HEK293 (cell line): ENCODE measurements around the gene UNC13A.
A peak's percentile ranks its signal among the peaks of the same experiment; 100 is the strongest.

Experiments used
- CTCF ChIA-PET: fragments of 350-600 bp; formaldehyde crosslinking; extraction: SDS; loops from one replicate; lab custom pipeline; 2021; ENCODE audit warnings: antibody characterized with exemption; lab: Yijun Ruan, JAX
- POLR2A ChIA-PET: fragments of 300-600 bp; formaldehyde crosslinking; extraction: SDS; loops from one replicate; lab custom pipeline; 2020; ENCODE audit warnings: antibody characterized with exemption, inconsistent platforms; lab: Yijun Ruan, JAX
- H3K27ac ChIP-seq: fragments of 200-500 bp; sonication (Bioruptor generic); 2 replicates; pipeline ENCODE4 v1.5.1; 2014; ENCODE audit warnings: low read depth, low read length, control low read depth, inconsistent platforms; ENCODE audit errors: extremely low read depth
- H3K36me3 ChIP-seq, 2 experiments: fragments of 200-500 bp in 1 of 2; sonication (Bioruptor generic) in 1 of 2; 1 replicate in 1 of 2; 2 replicates in 1 of 2; pipeline ENCODE4 v1.5.1; 2014 to 2017; ENCODE audit warnings: inconsistent platforms in 2 of 2, low read length in 2 of 2; ENCODE audit not compliant: control insufficient read depth in 2 of 2, insufficient read depth in 1 of 2
- H3K4me1 ChIP-seq: fragments of 200-500 bp; sonication (Bioruptor generic); 2 replicates; pipeline ENCODE4 v1.5.1; 2014; ENCODE audit warnings: mild to moderate bottlenecking, low read length, inconsistent platforms; ENCODE audit not compliant: control insufficient read depth, insufficient read depth
- H3K4me3 ChIP-seq: 2 replicates; pipeline ENCODE4 v1.5.1; 2011; ENCODE audit warnings: low read depth, mild to moderate bottlenecking, control low read depth, low read length, moderate library complexity
- H3K9me3 ChIP-seq: fragments of 200-500 bp; sonication (Bioruptor generic); 2 replicates; pipeline ENCODE4 v1.5.1; 2014; ENCODE audit warnings: low read depth, low read length, inconsistent platforms; ENCODE audit not compliant: control insufficient read depth, insufficient read depth
- KLF9 ChIP-seq: fragments of 450-650 bp; formaldehyde crosslinking; IDR thresholded peaks from 2 replicates; pipeline ENCODE4 v1.5.1; 2016; ENCODE audit warnings: missing biosample characterization, missing genetic modification characterization, low read depth
- MEIS1 ChIP-seq: sonication (generic); formaldehyde crosslinking; IDR thresholded peaks from 2 replicates; pipeline ENCODE4 v1.8.1; 2022; ENCODE audit warnings: missing genetic modification reagents, mild to moderate bottlenecking, borderline replicate concordance
- MYNN ChIP-seq: fragments of 450-650 bp; formaldehyde crosslinking; IDR thresholded peaks from 2 replicates; pipeline ENCODE4 v1.5.1; 2016; ENCODE audit warnings: missing biosample characterization, missing genetic modification characterization, borderline replicate concordance
- OVOL3 ChIP-seq: fragments of 450-650 bp; formaldehyde crosslinking; IDR thresholded peaks from 2 replicates; pipeline ENCODE4 v1.5.1; 2016; ENCODE audit warnings: missing biosample characterization, missing genetic modification characterization
- PRDM1 ChIP-seq: fragments of 450-650 bp; formaldehyde crosslinking; IDR thresholded peaks from 2 replicates; pipeline ENCODE4; 2016; ENCODE audit warnings: missing biosample characterization, missing genetic modification characterization
- ZBTB21 ChIP-seq: fragments of 450-650 bp; formaldehyde crosslinking; IDR thresholded peaks from 2 replicates; pipeline ENCODE4 v1.5.1; 2017; ENCODE audit warnings: missing biosample characterization, missing genetic modification characterization
- ZNF133 ChIP-seq: fragments of 450-650 bp; formaldehyde crosslinking; IDR thresholded peaks from 2 replicates; pipeline ENCODE4 v1.5.1; 2016; ENCODE audit warnings: missing biosample characterization, missing genetic modification characterization
- ZNF23 ChIP-seq: fragments of 450-650 bp; formaldehyde crosslinking; IDR thresholded peaks from 2 replicates; pipeline ENCODE4 v1.5.1; 2016; ENCODE audit warnings: missing biosample characterization, missing genetic modification characterization, borderline replicate concordance
- ZNF302 ChIP-seq: fragments of 450-650 bp; formaldehyde crosslinking; IDR thresholded peaks from 2 replicates; pipeline ENCODE4 v1.5.1; 2016; ENCODE audit warnings: missing biosample characterization, missing genetic modification characterization, low read depth
- ZNF324 ChIP-seq: fragments of 450-650 bp; formaldehyde crosslinking; IDR thresholded peaks from 2 replicates; pipeline ENCODE4 v1.5.1; 2016; ENCODE audit warnings: missing biosample characterization, missing genetic modification characterization
- ZNF76 ChIP-seq: fragments of 450-650 bp; formaldehyde crosslinking; IDR thresholded peaks from 2 replicates; pipeline ENCODE4; 2016; ENCODE audit warnings: low read depth, missing biosample characterization, missing genetic modification characterization, borderline replicate concordance
- ZNF768 ChIP-seq: fragments of 450-650 bp; formaldehyde crosslinking; IDR thresholded peaks from 2 replicates; pipeline ENCODE4 v1.5.1; 2018; ENCODE audit warnings: missing biosample characterization, mild to moderate bottlenecking, missing genetic modification characterization
- ZNF837 ChIP-seq: fragments of 450-650 bp; formaldehyde crosslinking; IDR thresholded peaks from 2 replicates; pipeline ENCODE4 v1.5.1; 2016; ENCODE audit warnings: missing biosample characterization, missing genetic modification characterization
- ZNF843 ChIP-seq: fragments of 450-650 bp; formaldehyde crosslinking; IDR thresholded peaks from 2 replicates; pipeline ENCODE4 v1.5.1; 2016; ENCODE audit warnings: missing biosample characterization, missing genetic modification characterization
- TF ChIP-seq, protein P1 (sequence below): fragments of 450-650 bp; formaldehyde crosslinking; IDR thresholded peaks from 2 replicates; pipeline ENCODE4 v1.5.1; 2016; ENCODE audit warnings: missing biosample characterization, missing genetic modification characterization, low read depth
- TF ChIP-seq, protein P2 (sequence below): fragments of 450-650 bp; formaldehyde crosslinking; IDR thresholded peaks from 2 replicates; pipeline ENCODE4 v1.5.1; 2017; ENCODE audit warnings: missing biosample characterization, missing genetic modification characterization
- TF ChIP-seq, protein P3 (sequence below): fragments of 450-650 bp; formaldehyde crosslinking; IDR thresholded peaks from 2 replicates; pipeline ENCODE4 v1.5.1; 2016; ENCODE audit warnings: missing biosample characterization, missing genetic modification characterization

The UNC13A gene

DNA sequence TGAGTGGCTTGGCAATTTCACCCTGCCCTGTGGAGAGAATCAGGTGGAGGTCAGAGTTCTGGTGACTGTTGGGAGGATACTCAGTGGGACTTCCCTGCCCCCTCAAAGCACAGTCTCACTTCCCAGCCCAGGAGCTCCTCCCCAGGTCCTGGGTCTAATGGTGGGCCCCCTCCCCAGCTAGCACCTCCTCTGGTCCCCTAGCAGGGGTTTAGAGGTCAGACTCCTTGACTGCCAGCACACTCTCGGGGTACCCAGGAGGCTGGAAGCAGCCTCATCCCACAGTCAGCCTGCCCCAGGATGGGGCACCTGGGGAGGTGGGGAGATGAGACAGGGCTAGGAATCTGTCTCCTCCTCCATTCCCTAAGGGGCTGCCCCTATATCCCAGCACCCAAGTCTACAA, 67.5 kb downstream of the UNC13A start (continued):
- TF ChIP-seq OVOL3 = no peak

DNA sequence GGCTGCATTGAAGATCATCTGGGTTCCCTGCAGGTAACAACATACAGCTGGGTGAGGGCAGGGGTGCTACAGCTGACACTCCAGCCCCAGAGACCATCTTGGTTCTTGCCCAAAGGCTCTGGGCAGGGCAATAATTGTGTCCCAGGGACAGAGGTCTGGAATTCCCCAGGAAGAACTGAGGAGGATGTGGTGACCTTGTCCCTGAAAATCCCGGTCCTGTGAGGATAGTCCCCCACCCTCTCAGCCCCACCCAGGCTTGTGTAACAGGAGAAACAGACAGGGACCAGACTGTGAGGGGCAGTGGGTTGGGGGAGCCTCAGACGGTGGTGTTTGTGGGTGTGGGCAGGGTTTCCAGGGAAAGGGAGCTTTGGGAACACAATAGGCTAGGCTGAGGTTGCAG, 69.2 kb downstream of the UNC13A start:
- TF ChIP-seq ZNF302 (tag by site-specific recombination) = no peak
- TF ChIP-seq, protein P1, sequence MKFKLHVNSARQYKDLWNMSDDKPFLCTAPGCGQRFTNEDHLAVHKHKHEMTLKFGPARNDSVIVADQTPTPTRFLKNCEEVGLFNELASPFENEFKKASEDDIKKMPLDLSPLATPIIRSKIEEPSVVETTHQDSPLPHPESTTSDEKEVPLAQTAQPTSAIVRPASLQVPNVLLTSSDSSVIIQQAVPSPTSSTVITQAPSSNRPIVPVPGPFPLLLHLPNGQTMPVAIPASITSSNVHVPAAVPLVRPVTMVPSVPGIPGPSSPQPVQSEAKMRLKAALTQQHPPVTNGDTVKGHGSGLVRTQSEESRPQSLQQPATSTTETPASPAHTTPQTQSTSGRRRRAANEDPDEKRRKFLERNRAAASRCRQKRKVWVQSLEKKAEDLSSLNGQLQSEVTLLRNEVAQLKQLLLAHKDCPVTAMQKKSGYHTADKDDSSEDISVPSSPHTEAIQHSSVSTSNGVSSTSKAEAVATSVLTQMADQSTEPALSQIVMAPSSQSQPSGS = no peak
- no peak for TF ChIP-seq MYNN (tag by site-specific recombination)
- no peak for TF ChIP-seq ZNF76 (tag by site-specific recombination)
- TF ChIP-seq ZNF768 (tag by site-specific recombination) = no peak
- TF ChIP-seq MEIS1 (CRISPR knock-in tag) = no peak
- no peak for TF ChIP-seq ZNF23 (tag by site-specific recombination)
- TF ChIP-seq, protein P2, sequence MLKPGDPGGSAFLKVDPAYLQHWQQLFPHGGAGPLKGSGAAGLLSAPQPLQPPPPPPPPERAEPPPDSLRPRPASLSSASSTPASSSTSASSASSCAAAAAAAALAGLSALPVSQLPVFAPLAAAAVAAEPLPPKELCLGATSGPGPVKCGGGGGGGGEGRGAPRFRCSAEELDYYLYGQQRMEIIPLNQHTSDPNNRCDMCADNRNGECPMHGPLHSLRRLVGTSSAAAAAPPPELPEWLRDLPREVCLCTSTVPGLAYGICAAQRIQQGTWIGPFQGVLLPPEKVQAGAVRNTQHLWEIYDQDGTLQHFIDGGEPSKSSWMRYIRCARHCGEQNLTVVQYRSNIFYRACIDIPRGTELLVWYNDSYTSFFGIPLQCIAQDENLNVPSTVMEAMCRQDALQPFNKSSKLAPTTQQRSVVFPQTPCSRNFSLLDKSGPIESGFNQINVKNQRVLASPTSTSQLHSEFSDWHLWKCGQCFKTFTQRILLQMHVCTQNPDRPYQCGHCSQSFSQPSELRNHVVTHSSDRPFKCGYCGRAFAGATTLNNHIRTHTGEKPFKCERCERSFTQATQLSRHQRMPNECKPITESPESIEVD = no peak
- TF ChIP-seq KLF9 = no peak
- TF ChIP-seq ZNF837 (tag by site-specific recombination) = no peak
- TF ChIP-seq ZBTB21 (tag by site-specific recombination) = no peak
- TF ChIP-seq ZNF133 (tag by site-specific recombination) = no peak
- TF ChIP-seq ZNF324 = no peak
- Histone ChIP-seq H3K4me1 (no peaks in the 10 kb centered on the region), H3K27ac (no peak overlapping the region), H3K4me3 (no peak overlapping the region), H3K36me3 (no peaks in the 10 kb centered on the region), H3K9me3 (no peaks in the 10 kb centered on the region)
- CTCF ChIA-PET = interaction anchor here (0.5 to 1.2 kb wide), 2 partner anchors 13 to 120 kb away, joined by 3 read pairs; no protein-coding TSS in a partner anchor
- POLR2A ChIA-PET = interaction anchor here (0.7 kb wide), 1 partner anchor 8 kb away, joined by 3 read pairs; no protein-coding TSS in a partner anchor

DNA sequence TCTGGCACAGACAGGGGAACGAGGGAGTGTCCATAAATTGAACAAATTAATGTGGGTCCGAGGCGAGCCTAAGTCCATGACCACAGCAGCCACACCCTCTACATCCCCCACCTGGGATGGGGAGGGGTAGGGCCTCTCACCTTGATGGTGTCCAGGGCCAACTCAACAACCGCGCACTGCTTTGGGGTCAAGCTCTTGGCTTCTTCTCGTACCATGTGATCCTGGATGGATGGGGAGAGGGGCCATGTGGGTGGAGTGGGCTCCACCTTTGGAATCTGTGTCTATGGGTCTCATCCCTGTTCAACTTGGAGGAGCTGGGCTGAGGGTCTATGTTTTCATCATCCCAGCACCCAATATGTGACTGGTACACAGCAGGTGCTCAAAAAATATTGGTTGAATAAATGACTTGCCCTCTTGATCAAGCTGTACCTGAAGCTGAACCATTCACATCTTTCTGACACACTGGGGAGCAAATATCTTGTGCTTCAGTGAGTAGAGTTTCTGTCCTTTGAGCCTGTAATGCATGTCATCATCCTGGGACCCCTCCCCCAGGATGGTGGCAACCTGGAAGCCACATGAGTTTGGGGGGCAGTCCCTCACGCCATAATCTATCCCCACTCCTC, 69.8 kb downstream of the UNC13A start:
- no peak for TF ChIP-seq ZNF843 (tag by site-specific recombination)
- no peak for TF ChIP-seq PRDM1 (tag by site-specific recombination)
- TF ChIP-seq, protein P3, sequence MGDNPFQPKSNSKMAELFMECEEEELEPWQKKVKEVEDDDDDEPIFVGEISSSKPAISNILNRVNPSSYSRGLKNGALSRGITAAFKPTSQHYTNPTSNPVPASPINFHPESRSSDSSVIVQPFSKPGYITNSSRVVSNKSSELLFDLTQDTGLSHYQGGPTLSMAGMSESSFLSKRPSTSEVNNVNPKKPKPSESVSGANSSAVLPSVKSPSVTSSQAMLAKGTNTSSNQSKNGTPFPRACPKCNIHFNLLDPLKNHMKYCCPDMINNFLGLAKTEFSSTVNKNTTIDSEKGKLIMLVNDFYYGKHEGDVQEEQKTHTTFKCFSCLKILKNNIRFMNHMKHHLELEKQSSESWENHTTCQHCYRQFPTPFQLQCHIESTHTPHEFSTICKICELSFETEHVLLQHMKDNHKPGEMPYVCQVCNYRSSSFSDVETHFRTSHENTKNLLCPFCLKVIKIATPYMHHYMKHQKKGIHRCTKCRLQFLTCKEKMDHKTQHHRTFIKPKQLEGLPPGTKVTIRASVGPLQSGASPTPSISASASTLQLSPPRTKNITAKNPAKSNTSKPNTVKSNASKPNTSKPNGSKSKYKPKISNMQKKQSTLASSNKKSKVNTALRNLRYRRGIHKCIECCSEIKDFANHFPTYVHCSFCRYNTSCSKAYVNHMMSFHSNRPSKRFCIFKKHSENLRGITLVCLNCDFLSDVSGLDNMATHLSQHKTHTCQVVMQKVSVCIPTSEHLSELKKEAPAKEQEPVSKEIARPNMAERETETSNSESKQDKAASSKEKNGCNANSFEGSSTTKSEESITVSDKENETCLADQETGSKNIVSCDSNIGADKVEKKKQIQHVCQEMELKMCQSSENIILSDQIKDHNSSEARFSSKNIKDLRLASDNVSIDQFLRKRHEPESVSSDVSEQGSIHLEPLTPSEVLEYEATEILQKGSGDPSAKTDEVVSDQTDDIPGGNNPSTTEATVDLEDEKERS (tag by site-specific recombination) = 0 out of 2 replicates have a peak, but pooled peaks have one; percentile 23
- ChIA-PET CTCF (interaction anchor here (0.5 to 1.2 kb wide), 2 partner anchors 12 to 120 kb away, joined by 3 read pairs; no protein-coding TSS in a partner anchor), POLR2A (interaction anchor here (0.7 kb wide), 1 partner anchor 8 kb away, joined by 3 read pairs; no protein-coding TSS in a partner anchor)
- Histone ChIP-seq H3K36me3 (no peaks in the 10 kb centered on the region), H3K27ac (no peak overlapping the region), H3K9me3 (no peaks in the 10 kb centered on the region), H3K4me3 (no peak overlapping the region), H3K4me1 (no peaks in the 10 kb centered on the region)
